Gastroesophageal sphincter (tissue), 3 donors: ENCODE results near the gene SPOCD1.

Experiments used
- EP300 ChIP-seq: sonication (generic); formaldehyde crosslinking; IDR thresholded peaks from one replicate; pipeline ENCODE4 v1.6.1; 2017; ENCODE audit warnings: antibody characterized with exemption, mild to moderate bottlenecking
- POLR2A ChIP-seq, 2 donors: fragments of 450-650 bp; IDR thresholded peaks; one replicate each; pipeline ENCODE4 v1.6.1; 2017; ENCODE audit warnings: antibody characterized with exemption in 2 of 2, mild to moderate bottlenecking in 2 of 2, moderate library complexity in 1 of 2
- POLR2AphosphoS5 ChIP-seq: sonication (generic); formaldehyde crosslinking; IDR thresholded peaks from one replicate; pipeline ENCODE4 v1.6.1; 2017; ENCODE audit warnings: antibody characterized with exemption
- TF ChIP-seq, protein P1 (sequence below), 4 experiments: fragments of 200-600 bp in 2 of 4; fragments of 450-650 bp in 2 of 4; sonication (generic) in 1 of 4; IDR thresholded peaks; one replicate each; pipeline ENCODE4 v1.5.1; 2017 to 2019; ENCODE audit warnings: antibody characterized with exemption in 4 of 4, mild to moderate bottlenecking in 2 of 4, moderate library complexity in 2 of 4

- no peak for TF ChIP-seq POLR2A (IDR thresholded peaks at IDR 0.05)
- TF ChIP-seq, protein P1, sequence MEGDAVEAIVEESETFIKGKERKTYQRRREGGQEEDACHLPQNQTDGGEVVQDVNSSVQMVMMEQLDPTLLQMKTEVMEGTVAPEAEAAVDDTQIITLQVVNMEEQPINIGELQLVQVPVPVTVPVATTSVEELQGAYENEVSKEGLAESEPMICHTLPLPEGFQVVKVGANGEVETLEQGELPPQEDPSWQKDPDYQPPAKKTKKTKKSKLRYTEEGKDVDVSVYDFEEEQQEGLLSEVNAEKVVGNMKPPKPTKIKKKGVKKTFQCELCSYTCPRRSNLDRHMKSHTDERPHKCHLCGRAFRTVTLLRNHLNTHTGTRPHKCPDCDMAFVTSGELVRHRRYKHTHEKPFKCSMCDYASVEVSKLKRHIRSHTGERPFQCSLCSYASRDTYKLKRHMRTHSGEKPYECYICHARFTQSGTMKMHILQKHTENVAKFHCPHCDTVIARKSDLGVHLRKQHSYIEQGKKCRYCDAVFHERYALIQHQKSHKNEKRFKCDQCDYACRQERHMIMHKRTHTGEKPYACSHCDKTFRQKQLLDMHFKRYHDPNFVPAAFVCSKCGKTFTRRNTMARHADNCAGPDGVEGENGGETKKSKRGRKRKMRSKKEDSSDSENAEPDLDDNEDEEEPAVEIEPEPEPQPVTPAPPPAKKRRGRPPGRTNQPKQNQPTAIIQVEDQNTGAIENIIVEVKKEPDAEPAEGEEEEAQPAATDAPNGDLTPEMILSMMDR (IDR thresholded peaks at IDR 0.05), result no peak
- TF ChIP-seq POLR2AphosphoS5, result no peak
- no peak for TF ChIP-seq EP300
These were observed 17.8 kb downstream of the SPOCD1 start for GRCh38 chr1:31798086-31798432.
